Hepatocyte (in vitro differentiated cells): ENCODE results near the gene SLCO3A1.

Source experiments
- CTCF ChIP-seq: fragments of 200-600 bp; sonication (generic); IDR thresholded peaks from 2 replicates; pipeline ENCODE4 v1.5.1; 2016; ENCODE audit warnings: antibody characterized with exemption, mild to moderate bottlenecking; ENCODE audit not compliant: poor library complexity
- EZH2 ChIP-seq: fragments of 200-600 bp; sonication (generic); IDR thresholded peaks from 2 replicates; pipeline ENCODE4 v1.6.1; 2016; ENCODE audit warnings: antibody characterized with exemption, mild to moderate bottlenecking, borderline replicate concordance
- EZH2phosphoT487 ChIP-seq: fragments of 200-600 bp; sonication (generic); IDR thresholded peaks from one replicate; pipeline ENCODE4 v1.6.1; 2018; ENCODE audit warnings: antibody characterized with exemption, mild to moderate bottlenecking, low read depth, moderate library complexity; ENCODE audit not compliant: unreplicated experiment, severe bottlenecking

DNA sequence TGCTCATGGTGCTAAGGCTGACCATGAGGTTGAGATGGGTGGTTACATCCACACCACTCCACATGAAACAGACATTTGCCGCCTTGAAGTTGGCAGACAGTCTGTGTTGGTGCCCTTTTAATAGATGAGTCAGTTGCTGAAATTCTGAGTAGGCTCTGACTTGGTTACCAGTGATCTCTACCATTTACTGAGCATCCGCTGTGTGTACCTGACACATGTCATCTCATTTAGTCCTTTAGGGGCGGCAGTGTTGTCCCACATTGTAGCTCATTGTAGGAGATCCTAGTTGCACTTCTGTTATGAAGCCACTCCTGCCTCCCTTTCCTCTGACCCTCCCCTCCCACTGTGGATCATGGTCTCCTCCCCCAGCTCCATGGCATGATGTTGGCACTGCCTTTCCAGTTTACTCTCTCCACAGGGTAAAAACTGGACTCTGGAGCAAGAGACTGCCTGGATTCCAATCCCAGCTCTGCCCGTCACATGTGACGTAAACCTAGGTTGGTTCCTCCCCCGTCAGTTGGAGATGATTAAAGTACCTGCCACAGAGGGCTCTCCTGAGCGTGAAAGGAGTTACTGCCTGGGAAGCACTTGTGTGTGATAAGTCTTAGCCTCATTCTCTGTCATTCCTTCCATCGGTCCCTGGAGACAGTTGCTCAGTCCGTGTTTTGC lies 21.6 kb downstream of the SLCO3A1 start:
- no peak for TF ChIP-seq CTCF
- no peak for TF ChIP-seq EZH2
- TF ChIP-seq EZH2phosphoT487: no peak
